OCI-M2 (cell line): ENCODE results near the gene DPEP1.
"Not testable (repeated sequence)": the region's sequence is repeated elsewhere in the genome, so short reads cannot be mapped to it uniquely, and the experiment has no call there.

Source experiments
- DNase-seq: peaks from one replicate; lab custom pipeline; 2025; ENCODE audit not compliant: unreplicated experiment; lab: John Stamatoyannopoulos, UW

The DPEP1 gene

GRCh38 chr16:89618109-89618998 lies 4.9 kb downstream of the DPEP1 start:
- DNase-seq: no peak

DNA sequence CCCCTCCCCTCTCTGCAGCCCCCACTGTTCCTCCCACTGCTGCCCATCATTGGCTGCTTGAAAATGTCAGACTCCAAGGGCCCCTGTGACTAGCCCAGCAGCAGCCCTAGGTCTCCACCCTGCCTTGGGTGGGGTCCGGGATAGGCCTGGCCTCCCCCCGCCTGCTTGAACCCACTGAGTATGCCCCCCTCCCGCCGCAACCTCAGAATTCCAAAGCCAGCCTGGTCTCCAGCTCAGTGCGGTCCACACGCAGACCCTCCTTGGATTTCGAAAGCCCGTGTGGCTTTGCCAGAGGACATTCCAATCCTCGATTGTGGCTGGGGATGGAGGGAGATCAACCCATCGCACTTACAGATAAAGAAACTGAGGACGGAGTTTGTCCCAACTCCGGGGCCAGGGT lies 6.4 kb downstream of the DPEP1 start:
- no peak for DNase-seq

- DNase-seq: no peak
Measured at GRCh38 chr16:89620406-89620841, 7.0 kb downstream of the DPEP1 start.

GRCh38 chr16:89621136-89621697 lies 7.8 kb downstream of the DPEP1 start:
- no peak for DNase-seq

GRCh38 chr16:89621698-89622409 lies 8.4 kb downstream of the DPEP1 start:
- no peak for DNase-seq

DNA sequence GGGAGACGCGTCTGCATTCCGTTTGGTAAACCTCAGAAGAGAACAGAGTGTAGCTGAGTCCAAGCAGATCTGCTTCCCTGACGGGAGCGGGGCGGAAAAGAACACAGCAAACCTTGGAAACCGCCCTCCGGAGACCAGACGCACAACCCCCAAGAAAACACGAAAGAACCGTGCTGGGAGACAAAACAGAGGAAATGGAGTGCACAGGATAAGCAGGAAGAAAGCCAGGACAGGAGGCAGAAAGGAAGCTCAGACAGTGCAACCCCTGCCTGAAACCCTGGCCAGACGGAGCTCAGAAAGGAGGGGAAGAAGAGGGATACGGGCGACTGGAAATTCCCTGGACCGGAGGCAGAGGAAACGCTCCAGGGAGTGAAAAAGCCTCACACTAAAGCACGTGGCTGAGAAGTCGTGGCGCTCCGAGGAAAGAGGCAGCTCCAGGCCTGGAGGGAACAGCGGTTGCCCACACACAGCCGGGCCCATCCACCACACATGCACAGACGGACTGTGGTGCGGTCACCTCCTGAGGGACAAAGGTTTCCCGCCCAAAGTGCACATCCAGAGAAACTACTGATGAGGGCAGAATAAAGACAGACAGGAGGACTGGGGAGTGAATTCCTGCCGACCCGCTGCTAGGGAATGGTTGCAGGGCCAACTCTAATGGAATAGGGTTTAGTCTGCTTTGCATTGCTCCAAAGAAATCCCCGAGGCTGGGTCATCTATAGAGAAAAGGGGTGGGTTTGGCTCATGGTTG lies 10.2 kb downstream of the DPEP1 start:
- no peak for DNase-seq

DNA sequence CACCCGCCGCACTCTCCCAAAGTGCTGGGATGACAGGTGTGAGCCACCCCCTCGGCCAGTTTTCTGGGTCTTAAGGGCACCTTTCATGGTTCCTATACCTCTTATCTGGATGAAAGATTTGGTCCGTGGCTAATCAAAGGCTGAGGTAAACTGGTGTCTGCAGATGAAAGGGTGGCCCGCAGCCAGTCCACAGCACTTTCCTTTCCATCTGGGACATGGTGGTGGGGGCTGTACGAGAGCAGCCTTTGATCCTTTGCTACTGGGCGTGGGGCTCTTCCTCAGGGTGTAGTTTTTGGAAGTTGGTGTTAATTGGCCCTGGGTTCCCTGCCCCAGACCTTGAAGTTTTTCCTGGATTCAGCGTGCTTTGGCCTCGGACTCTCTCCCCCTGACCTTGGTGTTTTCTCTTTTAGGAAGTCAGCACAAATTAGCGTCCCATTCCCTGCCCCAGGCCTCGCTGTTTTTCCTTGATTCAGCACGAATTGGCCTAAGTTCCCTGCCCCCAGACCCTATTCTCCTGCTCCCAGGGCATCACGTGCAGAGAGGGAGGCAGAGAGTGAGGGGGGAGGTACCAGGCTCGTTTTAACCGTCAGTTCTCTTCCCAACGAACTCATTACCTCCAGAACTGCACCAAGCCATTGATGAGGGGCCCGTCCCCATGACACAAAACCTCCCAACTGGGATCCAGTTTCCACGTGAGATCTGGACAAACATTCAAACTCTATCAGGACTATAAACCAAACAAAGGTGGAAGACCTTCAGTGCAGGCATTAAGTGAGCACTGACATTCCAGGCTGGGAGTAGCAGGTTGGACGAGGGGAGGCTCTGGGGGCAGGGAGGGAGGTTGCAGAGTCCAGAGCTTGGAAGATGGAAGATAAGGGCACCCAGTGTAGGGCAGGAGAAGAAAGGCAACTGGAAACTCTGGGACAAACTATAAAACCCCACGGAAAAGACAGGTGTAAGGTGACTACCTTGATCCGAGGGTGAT lies 11.6 kb downstream of the DPEP1 start:
- DNase-seq: no peak

DNA sequence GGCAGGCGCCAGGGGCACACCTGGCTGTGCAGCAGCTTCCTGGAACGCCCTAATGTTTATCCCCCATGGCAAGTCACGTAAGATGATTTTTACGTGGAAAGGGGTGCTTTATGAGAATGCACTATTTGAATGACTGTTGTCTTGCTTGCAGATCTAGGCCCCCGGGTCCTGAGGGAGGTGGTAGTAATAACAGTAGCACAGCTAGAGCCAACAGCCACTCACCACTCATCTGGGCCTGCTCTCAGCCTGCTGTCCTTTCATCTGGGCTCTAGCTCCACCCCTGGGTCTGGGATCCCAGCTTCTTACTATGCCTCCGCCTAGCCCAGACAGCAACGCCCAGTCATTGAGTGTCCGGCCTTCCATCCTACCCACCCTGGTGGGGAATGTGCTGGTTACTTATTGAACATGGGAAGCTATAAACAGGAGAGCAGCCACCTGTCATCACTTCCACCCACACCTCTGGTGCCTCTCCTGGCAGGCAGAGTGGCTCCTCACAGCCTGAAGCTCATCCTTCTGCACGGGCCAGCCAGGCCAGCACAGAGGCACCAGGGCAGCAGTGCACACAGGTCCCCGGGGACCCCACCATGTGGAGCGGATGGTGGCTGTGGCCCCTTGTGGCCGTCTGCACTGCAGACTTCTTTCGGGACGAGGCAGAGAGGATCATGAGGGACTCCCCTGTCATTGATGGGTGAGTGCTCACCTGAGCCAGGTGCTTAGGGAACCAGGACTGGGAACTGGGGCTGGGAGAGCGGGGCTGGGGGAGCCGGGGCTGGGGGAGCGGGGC lies 16.6 kb downstream of the DPEP1 start:
- no peak for DNase-seq

GRCh38 chr16:89633064-89633631 lies 19.7 kb downstream of the DPEP1 start:
- DNase-seq: no peak

DNA sequence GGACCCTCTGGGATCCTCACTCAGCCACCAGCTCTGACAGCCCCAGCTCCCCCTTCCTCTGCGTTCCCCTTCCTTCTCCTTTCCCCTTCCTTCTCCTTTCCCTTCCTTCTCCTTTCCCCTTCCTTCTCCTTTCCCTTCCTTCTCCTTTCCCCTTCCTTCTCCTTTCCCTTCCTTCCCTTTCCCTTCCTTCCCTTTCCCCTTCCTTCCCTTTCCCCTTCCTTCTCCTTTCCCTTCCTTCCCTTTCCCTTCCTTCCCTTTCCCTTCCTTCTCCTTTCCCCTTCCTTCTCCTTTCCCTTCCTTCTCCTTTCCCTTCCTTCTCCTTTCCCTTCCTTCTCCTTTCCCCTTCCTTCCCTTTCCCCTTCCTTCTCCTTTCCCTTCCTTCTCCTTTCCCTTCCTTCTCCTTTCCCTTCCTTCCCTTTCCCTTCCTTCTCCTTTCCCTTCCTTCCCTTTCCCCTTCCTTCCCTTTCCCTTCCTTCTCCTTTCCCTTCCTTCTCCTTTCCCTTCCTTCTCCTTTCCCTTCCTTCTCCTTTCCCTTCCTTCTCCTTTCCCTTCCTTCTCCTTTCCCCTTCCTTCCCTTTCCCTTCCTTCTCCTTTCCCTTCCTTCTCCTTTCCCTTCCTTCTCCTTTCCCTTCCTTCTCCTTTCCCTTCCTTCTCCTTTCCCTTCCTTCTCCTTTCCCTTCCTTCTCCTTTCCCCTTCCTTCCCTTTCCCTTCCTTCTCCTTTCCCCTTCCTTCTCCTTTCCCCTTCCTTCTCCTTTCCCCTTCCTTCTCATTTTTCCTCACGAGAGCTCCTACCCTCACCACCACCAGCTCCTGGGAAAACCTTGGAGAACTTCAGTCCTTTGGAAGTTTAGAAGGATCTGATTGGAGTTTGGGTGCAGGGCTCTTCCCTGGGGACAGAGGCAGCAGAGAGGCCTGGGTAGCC lies 21.3 kb downstream of the DPEP1 start:
- DNase-seq: not testable (repeated sequence)

DNA sequence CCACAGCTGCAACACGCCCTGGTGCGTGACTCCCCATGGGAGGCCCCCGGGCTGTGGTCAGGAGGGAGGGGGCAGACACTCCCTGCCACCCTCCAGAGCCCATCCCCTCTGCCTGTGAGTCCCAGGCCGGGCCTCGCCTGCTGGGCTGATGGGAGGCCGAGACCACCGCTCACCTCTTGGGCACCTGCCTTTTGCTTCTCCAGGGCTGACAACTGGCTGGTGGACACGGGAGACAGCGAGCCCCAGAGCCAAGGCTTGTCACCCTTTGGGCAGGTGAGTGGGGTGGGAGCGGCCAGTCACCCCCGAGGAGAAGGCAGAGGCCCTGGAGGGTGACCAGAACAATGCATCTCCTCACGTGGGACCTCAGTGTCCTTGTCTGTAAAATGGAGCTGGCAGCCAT lies 23.2 kb downstream of the DPEP1 start:
- no peak for DNase-seq

- DNase-seq: no peak
Measured at GRCh38 chr16:89637379-89637778, 23.9 kb downstream of the DPEP1 start.

DNA sequence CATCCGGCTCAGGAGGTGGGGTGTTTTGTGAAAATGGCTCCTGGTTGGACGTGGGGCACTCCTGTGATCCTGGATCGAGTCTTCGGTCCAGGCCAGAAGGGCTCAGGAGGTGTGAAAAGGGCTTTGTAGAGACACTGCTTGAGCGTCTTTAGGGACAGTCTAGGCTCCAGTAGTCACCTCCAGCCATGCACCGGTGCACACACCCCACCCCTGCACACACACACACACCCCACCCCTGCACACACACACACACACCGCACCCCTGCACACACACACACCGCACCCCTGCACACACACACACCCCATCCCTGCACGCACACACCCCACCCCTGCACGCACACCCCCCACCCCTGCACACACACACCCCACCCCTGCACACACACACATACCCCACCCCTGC lies 25.0 kb downstream of the DPEP1 start:
- no peak for DNase-seq

DNA sequence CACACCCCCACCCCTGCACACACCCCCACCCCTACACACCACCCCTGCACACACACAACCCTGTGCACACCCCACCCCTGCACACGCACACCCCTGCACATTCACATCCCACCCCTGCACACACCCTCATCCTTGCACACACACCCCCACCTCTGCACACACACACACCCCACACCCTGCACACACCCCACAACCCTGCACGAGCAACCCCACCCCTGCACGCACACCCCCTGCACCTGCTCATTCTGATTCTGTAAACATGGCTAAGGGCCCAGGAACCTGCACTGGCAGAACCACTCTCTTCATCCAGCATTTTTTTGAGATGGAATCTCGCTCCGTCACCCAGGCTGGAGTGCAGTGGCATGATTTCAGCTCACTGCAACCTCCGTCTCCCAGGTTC lies 25.9 kb downstream of the DPEP1 start:
- DNase-seq: no peak

- no peak for DNase-seq
Measured at GRCh38 chr16:89641458-89642119, 28.1 kb downstream of the DPEP1 start.

DNA sequence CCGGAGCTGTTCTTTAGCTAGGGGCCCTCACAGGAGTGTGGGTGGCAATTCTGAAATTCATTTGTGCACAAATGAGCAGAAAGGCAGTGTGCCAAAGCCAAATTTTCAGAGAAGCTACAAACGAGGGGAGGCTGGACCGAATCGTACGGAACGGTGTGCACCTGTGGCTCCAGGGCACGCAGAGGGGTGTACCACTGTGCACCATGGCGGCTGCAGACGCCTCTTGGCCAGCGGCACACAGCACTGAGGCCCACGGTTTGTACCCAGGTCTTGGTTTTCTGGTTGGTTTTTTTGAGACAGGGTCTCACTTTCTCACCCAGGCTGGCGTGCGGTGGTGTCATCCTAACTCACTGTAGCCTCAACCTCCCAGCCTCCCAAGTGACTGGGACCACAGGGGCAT lies 29.1 kb downstream of the DPEP1 start:
- DNase-seq: no peak

DNA sequence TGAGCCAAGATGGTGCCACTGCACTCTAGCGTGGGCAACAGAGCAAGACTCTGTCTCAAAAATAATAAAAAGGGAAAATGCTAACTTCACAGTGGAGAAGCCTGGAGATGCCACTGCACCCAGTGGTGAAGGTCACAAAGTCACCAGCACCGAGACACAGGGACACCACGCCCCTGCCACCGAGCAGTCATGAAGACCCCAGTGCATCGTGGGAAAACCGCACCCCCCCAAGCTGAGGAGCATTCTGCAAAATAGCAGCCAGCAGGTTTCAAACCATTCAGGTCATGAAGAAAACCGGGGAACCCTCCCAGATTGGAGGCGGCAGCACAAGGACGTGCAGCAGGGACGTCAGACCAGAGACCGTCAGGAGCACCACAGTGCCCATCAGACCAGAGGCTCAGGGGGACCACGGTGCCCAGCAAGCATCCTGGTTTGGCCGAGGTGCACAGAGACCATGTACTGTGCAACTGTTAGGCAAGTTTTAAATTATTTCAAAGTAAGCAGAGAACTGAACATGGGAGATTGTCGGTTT lies 30.4 kb downstream of the DPEP1 start:
- DNase-seq: no peak
